Measurements from ENCODE around the gene FOXP3.
A peak's percentile ranks its signal among the peaks of the same experiment; 100 is the strongest.

FOXP3 gene

DNA sequence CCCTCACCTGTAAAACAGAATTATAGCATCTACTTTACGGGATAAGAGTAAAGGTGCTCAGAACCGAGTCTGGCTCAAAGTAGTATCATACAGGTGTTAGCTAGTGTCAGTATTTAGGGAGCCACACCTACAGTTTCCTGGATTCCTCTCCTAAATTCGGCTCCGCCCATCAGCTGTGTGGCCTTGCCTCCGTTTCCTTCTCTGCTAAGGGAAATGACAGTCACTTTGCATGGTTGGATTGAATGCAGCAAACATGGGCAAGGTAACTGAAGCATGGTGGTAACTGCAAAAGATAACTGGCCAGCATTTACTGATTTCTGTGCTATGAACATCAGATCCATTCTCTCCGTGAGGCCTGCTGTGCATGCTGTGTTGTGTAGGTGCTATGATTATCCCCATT, 7.9 kb upstream of the FOXP3 start:
- DNase-seq = no peak

DNA sequence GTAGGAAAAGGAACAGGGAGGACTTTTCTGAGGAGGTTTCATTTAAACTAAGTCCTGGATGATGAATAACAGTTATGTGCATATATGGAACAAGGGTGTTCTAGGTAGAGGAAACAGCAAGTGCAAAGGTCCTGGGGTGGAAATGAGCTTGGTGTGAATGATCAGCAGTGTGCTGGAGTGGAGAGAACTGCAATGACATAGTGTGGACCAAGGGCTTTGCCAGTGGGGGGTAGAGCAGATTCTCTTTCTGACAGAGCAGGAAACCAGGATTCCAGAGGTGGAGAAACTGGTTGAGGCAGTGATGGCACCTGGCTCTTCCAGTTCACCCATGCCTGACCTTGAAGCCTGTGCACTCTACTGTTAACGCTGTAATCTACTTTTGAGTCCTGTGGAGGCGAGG, 6.8 kb upstream of the FOXP3 start:
- DNase-seq = no peak

DNA sequence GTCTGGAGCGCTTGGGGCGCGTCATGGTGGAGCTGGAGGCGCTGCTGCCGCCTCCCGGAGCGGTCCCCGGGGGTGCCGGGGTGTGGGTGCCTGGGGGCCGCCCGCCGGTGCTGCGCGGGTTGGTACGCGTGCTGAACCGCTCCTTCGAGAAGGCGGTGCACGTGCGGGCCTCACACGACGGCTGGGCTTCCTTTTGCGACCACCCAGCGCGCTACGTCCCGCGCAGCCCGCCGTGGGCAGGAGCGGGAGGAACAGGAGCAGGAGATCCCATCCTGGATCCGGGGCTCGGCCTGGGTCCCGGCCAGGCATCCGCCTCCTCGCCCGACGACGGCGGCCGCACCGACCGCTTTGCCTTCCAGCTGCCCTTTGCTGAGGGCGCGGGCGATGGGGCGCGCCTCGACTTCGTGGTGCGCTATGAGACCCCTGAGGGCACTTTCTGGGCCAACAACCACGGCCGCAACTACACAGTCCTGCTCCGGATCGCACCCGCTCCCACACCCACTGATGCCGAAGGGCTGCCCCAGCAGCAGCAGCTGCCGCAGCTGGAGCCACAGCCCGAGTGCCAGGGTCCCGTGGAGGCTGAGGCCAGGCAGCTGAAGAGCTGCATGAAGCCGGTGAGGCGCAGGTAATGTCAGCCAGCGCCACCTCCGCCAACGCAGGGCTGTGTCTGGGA, 5.9 kb upstream of the FOXP3 start:
- no peak for DNase-seq

DNA sequence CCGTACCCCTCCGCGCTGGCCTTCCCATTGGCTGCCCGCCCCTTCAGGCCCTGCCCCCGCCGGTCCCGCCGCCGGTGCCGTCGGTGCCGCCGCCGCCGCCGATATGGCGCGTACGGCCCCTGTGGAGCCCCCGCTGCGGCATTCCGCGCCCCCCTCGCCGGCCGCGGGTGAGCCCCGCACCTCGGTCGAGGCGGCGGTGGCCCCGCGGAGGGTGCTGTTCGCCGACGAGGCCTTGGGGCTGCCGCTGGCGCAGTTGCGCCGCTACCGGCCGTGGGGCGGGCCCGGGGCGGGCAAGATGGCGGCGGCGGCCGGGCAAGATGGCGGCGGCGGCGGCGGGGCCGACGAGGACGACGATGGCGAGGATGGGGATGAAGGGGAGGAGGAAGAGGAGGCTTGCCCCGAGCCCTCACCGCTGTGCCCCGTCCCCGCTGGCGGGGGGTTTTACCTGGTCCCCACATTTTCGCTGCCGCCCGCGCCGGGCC, 5.3 kb upstream of the FOXP3 start, which contains the start of gene PPP1R3F:
Gene PPP1R3F (plus strand): TSS at position 27 of the 482 bp plus-strand sequence. CDS start 77 bp downstream, at position 104.
- no peak for DNase-seq

DNA sequence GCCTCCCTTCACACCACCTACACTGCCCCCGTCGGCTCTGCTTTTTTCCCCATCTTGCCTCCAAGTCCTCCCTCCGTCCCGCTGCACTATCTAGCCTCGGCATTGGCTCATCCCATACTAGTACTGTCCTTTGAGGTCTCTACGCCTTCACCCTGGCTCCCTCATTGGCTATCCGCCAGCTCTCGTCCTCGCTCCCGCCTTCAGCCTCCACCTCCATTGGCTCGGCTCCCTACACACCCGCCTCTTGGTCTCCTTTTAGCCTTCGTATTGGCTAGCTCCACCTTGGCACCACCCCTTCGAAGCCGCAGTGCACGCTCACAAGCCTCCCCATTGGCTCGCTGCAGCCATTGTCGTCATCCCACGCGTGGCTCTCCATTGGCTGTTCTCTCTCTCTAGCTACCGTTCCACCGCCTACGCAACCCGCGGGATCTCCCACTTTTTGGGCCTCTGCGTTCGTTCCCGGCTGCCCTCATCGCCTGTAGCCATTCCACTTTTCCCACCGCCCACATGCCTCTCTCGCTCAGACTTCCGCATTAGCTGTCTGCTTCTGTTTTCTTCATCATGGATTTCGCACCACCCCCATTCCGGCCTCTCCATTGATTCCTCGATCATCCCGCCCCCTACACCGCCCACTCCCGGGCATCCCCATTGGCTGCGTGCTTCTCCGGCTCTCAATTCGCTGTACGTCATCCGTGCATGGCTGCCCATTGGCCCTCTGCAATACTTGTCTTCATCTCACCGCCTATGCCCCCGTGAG, 4.7 kb upstream of the FOXP3 start:
- DNase-seq = peak; percentile 86 to 96

DNA sequence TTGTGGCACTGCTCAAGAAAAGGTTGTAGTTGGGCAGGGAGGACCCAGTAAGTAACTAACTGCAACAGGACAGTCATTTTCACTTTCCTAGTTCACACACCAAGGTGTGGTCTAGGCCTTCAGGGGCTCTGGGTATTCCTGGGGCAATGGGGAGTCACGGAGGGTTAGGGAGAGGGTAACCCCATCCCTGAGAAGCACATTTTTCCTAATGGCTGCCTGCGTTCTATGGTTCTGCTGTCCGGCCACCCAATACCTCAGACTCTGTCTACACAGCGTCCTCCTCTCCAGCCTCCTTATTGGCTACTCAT, 4.1 kb upstream of the FOXP3 start:
- DNase-seq = no peak

DNA sequence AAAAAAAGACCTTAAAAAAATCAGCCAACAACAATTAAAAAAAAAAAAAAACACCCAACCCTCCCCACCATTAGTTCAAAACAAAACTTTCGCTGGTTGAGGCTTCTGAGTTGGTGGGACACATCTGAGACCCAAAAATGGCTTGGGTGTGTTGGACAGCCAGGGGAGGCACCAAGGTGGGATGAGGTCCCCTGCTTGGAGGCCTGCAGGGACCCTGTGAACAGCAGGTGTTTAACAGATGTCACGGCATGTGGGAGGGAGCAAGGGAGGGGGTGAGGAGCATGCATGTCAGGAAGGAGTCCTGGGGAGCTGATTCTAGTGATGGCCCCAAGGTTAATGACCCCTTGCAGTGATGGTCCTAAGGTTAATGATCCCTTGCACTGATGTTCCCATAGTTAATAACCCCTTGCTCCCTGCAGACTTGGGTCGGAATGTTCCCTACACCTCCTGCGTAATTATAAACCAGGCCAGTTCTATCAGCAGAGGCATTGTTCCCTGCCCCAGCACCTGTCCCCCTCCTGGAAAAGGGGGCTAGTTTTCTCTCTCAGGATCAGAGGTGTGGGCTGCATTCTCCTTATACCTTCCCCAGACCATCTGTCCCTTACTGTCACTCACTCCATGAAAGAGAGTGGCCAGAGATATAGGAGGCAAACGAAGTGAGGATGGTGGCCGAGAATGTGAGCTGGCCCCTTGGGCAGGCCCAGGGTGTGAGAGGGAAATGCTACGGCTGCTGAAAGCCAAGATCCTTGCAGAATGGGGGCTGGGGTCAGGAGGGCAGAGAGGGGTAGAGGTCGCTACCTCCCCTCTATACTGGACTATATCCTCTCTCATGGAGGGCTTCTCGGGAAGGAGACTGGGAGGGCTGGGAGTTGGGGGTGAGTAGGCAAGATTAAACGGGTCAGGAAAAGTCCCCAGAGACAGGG, 2.3 kb upstream of the FOXP3 start:
- no peak for DNase-seq

DNA sequence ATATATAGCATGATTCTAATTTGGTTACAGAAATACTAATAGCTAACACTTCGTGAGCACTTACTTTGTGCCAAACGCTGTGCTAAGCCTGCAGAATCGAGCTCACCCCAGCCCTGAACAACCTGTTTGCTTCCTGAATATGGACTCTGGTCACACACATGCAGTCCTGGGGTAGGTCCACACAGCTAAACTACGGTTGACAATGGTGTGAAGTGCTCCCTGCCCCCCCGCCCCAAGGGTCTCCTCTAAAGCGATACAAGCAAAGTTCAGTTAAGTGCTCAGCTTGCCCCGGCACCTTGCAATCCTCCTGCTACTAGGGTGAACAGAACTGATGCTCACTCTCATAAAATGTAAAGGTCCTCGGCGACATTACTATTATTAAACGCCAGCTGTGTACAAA, 879 bp downstream of the FOXP3 start:
- no peak for DNase-seq

DNA sequence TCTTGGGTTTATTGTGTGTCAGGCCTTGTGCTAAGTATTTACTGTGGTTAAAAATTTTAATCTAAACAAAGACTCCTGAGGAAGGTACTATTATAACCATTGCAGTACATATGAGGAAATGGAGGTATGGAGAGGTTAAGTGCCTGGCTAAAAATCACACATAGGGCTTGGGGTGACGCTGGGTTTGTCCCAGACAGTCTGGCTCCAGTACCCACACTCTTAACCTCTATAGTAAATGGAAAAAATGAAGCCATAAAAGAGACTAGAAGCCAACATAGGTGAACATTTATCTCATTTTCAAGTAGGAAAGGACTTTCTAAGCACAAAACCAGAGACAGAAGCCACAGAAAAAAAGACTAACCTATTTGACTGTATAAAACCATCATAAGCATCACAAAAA, 1.9 kb downstream of the FOXP3 start:
- no peak for DNase-seq

DNA sequence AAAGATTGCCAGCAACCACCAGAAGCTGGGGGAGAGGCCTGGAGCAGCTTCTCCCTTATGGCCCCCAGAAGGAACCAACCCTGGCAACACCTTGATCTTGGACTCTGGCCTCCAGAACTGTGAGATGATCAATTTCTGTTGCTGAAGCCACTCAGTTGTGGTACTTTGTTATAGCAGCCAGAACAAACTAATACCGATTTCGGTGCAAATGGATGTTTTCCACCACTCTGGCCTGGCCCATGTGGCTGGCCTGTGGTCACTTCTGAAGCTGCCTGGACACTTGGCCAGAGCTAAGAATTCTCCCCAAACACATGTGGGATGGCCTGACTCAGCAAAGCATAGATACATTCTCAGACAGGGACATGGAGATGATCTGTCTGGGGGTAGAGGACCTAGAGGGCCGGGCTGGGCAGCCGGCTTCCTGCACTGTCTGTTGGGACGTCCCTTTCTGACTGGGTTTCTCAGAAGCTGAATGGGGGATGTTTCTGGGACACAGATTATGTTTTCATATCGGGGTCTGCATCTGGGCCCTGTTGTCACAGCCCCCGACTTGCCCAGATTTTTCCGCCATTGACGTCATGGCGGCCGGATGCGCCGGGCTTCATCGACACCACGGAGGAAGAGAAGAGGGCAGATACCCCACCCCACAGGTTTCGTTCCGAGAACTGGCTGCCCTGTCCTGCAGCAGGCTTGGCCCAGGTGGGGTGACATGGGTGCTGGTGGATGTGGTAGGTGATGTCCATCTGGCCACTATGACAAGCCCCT, 4.1 kb downstream of the FOXP3 start:
- no peak for DNase-seq

DNA sequence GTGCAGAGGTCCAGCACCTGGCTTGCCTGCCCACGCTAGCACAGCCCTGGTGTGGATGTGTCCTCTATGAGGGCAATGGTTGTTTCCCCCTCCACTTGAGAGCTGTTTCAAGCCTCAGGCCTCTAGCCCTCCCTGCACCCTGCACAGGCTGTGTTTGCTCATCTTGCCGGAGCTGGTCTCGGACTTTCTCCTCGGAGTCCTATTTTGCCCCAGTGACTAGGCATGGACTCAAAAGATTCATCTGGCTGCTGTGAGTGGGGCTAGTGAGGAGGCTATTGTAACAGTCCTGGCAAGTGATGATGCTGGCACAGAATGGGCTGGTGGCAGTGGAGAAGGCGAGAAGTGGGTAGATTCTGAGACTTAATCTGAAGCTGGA, 5.8 kb downstream of the FOXP3 start:
- no peak for DNase-seq

DNA sequence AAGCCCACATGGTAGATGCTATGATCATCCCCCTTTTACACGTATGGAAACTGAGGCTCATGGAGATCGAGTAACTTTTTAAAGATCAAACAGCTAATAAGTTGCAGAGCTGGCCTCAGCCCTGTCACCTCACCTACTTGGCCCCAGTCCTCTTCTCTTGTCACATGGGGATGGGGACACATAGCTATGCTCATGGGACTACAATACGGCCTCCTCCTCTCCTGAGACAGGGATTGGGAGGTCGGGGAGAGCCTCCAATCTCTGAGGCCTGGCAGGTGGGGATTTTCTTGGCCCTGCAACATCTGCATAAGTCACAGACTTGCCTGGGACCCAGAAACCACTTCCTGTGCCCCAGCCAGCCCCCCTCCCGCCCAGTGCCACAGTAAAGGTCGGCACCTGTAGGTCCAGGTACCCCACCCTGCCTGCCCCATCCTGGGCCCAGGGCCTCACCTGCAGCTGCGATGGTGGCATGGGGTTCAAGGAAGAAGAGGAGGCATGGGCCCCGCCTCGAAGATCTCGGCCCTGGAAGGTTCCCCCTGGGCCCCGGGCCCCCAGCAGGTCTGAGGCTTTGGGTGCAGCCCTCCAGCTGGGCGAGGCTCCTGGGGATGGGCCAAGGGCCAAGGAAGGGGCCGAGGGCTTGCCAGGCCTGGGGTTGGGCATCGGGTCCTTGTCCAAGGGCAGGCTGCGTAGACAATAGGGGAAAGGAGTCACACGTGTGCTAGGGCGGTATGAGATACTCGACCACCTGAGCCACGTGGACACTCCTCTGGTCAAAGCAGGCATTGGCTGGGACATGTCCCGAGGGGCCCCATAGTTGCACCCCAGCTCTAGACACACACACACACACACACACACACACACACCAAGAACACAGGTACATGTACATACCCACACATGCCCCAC, 6.4 kb downstream of the FOXP3 start:
- DNase-seq = peak in 1 of 2 experiments; percentile 24

DNA sequence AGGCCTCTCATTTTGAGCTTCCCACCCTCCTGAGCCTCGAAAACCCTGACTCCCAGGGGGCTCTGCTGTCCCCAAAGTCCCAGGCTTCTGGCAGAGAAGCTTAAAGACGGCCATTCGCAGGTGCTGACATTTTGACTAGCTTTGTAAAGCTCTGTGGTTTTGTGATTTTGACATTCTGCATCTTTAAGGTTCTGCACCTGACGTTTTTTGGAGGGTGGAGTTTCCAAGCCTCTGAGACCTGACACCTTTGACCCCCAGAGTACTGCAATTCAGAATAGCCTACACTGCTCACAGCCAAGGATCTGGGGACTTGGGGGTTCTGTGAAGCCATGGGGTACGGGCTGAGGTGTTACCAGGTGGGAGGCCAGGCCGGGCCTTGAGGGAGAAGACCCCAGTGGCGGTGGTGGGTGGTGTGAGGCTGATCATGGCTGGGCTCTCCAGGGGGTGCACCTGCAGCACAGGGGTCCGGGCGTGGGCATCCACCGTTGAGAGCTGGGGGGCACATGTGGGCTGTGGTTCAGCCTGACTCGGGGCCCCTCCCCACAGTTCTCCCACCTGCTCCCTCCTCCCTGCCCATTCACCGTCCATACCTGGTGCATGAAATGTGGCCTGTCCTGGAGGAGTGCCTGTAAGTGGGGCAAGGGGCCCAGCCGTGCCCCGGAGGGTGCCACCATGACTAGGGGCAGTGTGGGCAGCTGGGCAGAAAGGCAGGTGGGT, 7.3 kb downstream of the FOXP3 start:
- DNase-seq = no peak

DNA sequence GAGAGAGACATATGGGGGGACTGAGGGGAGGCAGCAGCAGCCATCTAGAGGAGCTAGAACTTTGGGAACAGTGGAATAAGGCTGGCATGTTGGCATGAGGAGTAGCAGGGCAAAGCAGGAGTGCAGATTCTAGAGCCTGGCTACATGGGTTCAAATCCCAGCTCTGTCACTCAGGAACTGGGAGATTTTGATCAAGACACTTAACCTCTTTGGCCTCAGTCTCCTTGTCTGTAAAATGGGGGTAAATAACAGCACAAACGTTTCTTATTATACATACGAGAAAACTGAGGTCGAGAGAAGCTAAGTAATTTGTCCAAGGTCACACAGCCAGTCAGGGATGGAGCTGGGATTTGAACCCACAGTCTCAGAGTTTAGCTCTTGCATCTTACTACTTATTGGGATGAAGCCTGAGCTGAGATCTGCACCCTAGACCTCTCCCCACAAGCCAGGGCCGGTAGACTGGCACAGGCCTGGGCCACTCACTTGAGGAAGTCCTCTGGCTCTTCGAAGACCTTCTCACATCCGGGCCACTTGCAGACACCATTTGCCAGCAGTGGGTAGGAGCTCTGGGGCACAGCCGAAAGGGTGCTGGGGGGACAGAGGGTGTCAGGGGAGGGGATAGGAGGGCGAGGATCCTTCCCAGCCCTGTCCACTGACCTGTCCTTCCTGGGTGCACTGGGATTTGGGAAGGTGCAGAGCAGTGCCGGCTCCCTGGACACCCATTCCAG, 8.1 kb downstream of the FOXP3 start:
- DNase-seq = no peak

DNA sequence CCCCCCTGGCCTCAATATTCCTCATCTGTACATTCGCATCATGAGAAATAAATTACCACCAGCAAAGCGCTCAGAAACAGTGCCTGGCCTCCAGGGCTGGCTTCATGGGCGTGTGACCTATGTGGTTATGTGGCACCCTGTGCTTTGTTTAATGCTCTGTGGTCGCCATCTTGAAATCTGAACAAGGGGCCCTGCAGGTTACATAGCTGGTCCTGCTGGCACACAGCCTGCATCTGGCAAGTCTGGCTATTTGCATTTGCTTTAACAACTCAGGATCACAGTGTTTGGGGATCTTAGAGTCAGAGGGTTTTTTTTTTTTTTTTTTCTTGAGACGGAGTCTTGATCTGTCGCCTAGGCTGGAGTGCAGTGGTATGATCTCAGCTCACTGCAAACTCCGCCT, 9.9 kb downstream of the FOXP3 start:
- no peak for DNase-seq

DNA sequence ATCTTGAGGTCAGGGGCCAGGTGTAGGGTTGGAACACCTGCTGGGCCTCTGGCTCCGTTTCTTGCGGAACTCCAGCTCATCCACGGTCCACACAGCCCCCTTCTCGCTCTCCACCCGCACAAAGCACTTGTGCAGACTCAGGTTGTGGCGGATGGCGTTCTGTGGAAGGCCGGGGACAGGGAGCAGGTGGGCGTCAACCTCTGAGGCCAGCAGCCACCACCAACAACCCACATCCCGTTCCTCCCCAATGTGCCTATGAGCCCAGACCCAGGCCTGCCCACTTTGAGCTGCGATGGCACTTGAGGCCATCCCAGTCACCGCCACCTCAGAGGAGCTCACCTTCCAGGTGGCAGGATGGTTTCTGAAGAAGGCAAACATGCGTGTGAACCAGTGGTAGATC, 13.2 kb downstream of the FOXP3 start:
- DNase-seq = no peak

DNA sequence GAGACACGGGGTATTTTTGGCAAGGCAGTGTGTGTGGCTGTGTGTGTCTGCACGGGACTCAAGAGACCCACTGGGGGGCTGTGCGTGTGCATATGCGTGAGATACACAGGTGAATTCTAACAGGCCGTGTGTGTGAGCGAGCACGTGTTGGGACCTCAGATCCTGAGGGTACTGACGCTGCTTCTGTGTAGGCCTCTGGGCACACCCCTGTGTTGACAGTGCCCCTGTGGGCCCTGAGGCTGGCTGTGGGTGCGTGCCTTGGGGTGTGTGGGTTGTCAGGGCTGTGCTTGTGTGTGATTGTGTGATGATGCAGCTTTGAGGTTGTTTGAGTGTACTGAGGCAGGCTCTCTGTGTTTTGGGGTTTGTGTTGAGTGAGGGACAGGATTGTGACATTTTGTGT, 13.9 kb downstream of the FOXP3 start:
- no peak for DNase-seq

DNA sequence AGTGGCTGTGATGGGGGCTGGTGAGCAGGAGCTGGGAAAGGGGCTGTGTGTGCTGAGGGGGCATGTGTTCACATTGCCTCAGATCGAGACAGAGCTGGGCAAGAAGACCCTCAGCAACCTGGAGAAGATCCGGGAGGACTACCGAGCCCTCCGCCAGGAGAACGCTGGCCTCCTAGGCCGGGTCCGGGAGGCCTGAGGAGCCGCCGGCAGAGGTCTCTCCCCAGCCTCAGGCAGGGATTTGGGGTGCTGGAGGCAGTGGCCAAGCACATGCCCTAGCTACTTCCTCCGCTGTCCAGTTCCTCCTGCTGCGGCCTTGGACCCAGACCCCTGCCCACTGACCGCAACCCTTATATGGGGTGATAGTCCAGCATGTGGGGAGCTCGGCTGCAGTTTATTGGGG, 14.4 kb downstream of the FOXP3 start:
- no peak for DNase-seq

DNA sequence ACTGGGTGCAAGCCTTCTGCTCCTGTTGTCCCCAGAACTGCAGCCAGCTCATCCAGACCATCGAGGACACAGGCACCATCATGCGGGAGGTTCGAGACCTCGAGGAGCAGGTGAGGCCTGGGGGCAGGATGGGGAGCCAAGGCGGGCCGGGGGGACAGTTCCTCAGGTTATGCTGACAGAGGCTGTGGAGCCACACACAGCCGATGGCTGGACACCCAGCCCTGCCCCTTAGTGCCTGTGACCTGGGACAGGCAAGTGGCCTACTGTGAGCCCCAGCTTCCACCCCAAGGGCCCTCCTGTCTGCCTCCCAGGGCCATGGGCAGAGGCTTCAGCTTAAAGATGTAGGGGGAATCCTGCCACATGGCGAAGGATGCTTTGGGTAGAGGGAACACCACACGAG, 14.9 kb downstream of the FOXP3 start:
- DNase-seq = no peak

DNA sequence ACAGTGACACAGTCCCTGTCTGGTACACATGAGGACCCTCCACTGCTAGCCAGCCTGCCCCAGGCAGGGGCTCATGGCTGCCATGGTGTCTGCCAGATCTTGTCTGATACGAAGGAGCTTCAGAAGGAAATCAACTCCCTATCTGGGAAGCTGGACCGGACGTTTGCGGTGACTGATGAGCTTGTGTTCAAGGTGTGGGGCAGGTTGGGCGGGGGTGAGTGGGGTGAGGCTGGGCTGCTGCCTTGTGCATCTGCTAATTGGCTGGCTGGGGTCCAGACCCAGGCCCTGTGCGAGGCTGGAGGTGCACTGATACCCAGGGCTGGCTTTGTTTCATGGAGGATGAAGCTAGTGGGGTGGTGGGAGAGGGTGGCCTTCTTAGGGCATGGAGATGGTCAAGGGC, 15.4 kb downstream of the FOXP3 start:
- no peak for DNase-seq
